ENCODE data around the gene ANO9. TPM values are rescaled to one million over a fixed set of nuclear protein-coding genes. Genes with fewer than 3 reads are reported as not detected.
"Not testable (repeated sequence)": the region's sequence is repeated elsewhere in the genome, so short reads cannot be mapped to it uniquely, and the experiment has no call there.

The ANO9 gene
- total and polyA plus RNA-seq, 8 donors = 5.7 to 208 (median 31.6) TPM

DNA sequence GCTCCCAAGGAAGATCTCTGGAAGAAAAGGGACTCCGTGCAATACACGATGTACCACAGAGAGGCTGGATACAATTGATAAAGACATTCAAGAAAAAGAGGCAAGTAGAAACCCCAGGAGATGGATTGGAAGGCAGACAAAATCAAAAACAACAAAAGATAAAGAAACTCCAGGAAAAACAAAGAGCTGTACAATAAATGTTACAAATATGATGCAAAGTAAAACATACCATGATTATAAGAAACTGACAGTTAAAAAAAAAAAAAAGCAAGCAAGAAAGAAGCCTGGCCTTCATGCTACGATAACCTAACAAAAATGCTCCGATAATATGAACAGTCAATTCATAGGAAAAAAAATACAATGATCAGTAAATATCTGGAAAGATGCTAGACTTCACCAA, 16.5 kb downstream of the ANO9 start:
- WGBS, 5 donors = 74 to 86% (median 84%) methylated on average over 4 of the region's 4 CpGs
- no peaks in the 10 kb centered on the region for H3K9me3 ChIP-seq
- intact Hi-C loops (cut with DNase I; ENCODE audit: low total_unique reads) = no loop called here
- no peak for TF ChIP-seq POLR2AphosphoS5 (IDR thresholded peaks at IDR 0.05)
- TF ChIP-seq, protein P1, sequence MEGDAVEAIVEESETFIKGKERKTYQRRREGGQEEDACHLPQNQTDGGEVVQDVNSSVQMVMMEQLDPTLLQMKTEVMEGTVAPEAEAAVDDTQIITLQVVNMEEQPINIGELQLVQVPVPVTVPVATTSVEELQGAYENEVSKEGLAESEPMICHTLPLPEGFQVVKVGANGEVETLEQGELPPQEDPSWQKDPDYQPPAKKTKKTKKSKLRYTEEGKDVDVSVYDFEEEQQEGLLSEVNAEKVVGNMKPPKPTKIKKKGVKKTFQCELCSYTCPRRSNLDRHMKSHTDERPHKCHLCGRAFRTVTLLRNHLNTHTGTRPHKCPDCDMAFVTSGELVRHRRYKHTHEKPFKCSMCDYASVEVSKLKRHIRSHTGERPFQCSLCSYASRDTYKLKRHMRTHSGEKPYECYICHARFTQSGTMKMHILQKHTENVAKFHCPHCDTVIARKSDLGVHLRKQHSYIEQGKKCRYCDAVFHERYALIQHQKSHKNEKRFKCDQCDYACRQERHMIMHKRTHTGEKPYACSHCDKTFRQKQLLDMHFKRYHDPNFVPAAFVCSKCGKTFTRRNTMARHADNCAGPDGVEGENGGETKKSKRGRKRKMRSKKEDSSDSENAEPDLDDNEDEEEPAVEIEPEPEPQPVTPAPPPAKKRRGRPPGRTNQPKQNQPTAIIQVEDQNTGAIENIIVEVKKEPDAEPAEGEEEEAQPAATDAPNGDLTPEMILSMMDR (IDR thresholded peaks at IDR 0.05) = no peak
- TF ChIP-seq POLR2A (IDR thresholded peaks at IDR 0.05) = no peak
- no peak for TF ChIP-seq EP300 (IDR thresholded peaks at IDR 0.05)
- H3K36me3 ChIP-seq = peaks cover 0 to 6% (median 3%) of the 10 kb centered on the region in 4 donors
- no peak overlapping the region for H3K4me3 ChIP-seq
- no peak for DNase-seq
- H3K4me1 ChIP-seq = peaks cover 0 to under 1% (median 0%) of the 10 kb centered on the region in 4 donors
- H3K27me3 ChIP-seq = peaks cover 0 to 29% (median 0%) of the 10 kb centered on the region in 3 donors
- H3K27ac ChIP-seq = no peak overlapping the region

DNA sequence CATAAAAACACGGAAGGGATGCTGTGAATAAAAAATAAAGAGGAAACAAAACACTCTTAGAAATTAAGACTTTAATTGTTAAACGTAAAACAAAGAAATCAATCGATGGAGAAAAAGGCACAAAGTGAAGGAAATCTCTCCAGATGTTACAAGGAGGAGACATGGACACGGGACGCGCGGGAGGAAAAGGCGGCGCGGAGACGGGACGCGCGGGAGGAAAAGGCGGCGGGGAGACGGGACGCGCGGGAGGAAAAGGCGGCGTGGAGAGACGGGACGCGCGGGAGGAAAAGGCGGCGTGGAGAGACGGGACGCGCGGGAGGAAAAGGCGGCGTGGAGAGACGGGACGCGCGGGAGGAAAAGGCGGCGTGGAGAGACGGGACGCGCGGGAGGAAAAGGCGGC, 17.0 kb downstream of the ANO9 start:
- H3K36me3 ChIP-seq, DNase-seq: not testable (repeated sequence)
- 62 to 87% (median 65%) methylated on average over 23 to 32 of the region's 45 CpGs for WGBS, 5 donors

DNA sequence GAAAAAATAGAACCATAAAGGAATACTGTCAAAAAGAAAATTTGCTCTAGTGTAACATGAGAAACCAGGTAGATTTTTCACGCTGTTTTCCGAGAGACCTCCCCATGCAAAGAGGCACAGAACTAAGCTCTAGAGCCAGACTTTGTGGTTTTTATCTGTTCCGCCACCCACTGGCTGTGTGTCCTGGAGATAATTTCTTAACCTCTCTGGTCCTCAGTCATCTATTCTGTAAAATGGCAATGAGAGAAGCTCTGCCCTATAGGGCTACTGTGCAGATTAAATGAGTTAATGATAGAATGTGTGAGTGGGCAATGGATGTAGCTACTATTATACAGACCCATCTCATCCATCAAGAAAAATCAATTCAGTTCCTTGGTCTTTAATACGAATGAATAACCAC, 17.6 kb downstream of the ANO9 start:
- Histone ChIP-seq H3K9me3 (no peaks in the 10 kb centered on the region), H3K27ac (no peak overlapping the region), H3K36me3 (peaks cover 0 to 6% (median 3%) of the 10 kb centered on the region in 4 donors), H3K4me1 (peaks cover 0 to 4% (median 0%) of the 10 kb centered on the region in 4 donors), H3K4me3 (no peak overlapping the region), H3K27me3 (peaks cover 0 to 40% (median 0%) of the 10 kb centered on the region in 3 donors)
- no peak for DNase-seq
- TF ChIP-seq, protein P1 (IDR thresholded peaks at IDR 0.05) = no peak
- no peak for TF ChIP-seq EP300 (IDR thresholded peaks at IDR 0.05)
- intact Hi-C loops (cut with DNase I; ENCODE audit: low total_unique reads) = no loop called here
- 91 to 96% (median 92%) methylated on average over 4 of the region's 4 CpGs for WGBS, 5 donors

More for the DNA sequence above, 17.0 kb downstream of the ANO9 start:
- peaks cover 0 to 34% (median 0%) of the 10 kb centered on the region in 3 donors for H3K27me3 ChIP-seq
- H3K27ac ChIP-seq; H3K9me3 ChIP-seq; H3K4me3 ChIP-seq; intact Hi-C loops (cut with DNase I; ENCODE audit: low total_unique reads); H3K4me1 ChIP-seq: not testable (repeated sequence)

DNA sequence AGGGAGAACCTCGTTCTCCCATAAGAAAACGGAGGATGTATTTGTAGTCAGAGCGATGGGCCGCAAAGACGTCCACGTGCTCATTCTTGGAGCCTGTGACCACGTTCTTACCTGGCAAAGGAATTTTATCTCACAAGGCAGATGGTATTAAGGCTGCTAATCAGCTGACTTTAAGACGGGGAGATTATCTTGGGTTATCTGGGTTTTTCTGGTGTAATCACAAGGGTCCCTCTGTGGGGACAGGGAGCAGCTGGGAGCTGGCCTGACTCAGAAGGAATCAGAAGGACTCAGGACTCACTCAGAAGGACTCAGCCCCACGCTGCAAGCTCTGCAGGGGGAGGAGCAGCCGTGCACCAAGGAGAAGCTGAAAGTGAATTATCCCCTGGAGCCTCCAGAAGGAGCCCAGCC, 19.6 kb downstream of the ANO9 start:
- 69 to 80% (median 73%) methylated on average over 10 of the region's 10 CpGs for WGBS, 5 donors
- Histone ChIP-seq H3K36me3 (no peaks in the 10 kb centered on the region), H3K27me3 (peaks cover under 1 to 60% (median 5%) of the 10 kb centered on the region in 3 donors), H3K4me1 (peaks cover 6 to 11% (median 9%) of the 10 kb centered on the region in 4 donors), H3K9me3 (no peaks in the 10 kb centered on the region), H3K4me3 (no peak overlapping the region), H3K27ac (no peak overlapping the region)
- no peak for DNase-seq
- intact Hi-C loops (cut with DNase I; ENCODE audit: low total_unique reads) = no loop called here
- TF ChIP-seq, protein P1 (IDR thresholded peaks at IDR 0.05) = no peak
- TF ChIP-seq POLR2AphosphoS5 (IDR thresholded peaks at IDR 0.05) (no peak), POLR2A (IDR thresholded peaks at IDR 0.05) (no peak), EP300 (IDR thresholded peaks at IDR 0.05) (no peak)

DNA sequence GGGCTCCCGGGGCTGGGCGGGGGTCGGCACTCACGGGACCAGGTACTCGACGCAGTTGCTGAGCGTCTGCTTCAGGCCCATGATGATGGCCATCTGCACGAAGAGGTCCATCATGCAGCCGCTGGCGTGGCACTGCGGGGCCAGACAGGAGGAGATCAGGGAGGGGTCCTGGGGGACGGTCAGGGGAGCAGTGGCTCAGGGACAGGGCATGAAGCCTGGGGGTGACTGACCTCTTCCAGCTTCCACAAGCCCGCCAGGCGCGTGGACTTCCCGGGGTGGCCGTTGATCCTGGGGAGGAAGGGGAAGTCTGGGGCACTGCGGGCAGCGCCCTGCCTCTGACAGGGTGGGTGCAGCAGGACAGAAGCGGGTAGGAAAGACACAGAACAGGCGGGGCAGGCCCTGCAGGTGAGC, 20.9 kb downstream of the ANO9 start:
- peaks cover 7 to 24% (median 19%) of the 10 kb centered on the region in 4 donors for H3K4me1 ChIP-seq
- TF ChIP-seq, protein P1 (IDR thresholded peaks at IDR 0.05) = no peak
- TF ChIP-seq POLR2AphosphoS5 (IDR thresholded peaks at IDR 0.05) (no peak), EP300 (IDR thresholded peaks at IDR 0.05) (no peak), POLR2A (IDR thresholded peaks at IDR 0.05) (no peak)
- DNase-seq = no peak
- H3K27ac ChIP-seq = no peak overlapping the region
- WGBS, 5 donors = 84 to 91% (median 85%) methylated on average over 17 to 21 of the region's 21 CpGs
- no peak overlapping the region for H3K4me3 ChIP-seq
- no peaks in the 10 kb centered on the region for H3K9me3 ChIP-seq
- intact Hi-C loops (cut with DNase I; ENCODE audit: low total_unique reads) = no loop called here
- H3K36me3 ChIP-seq = no peaks in the 10 kb centered on the region
- peaks cover 6 to 70% (median 16%) of the 10 kb centered on the region in 3 donors for H3K27me3 ChIP-seq

All from stomach (tissue), 9 donors.